Putamen (tissue), 1 donor: ENCODE results near the gene KHNYN.

ENCODE experiments used
- DNase-seq: peaks from one replicate; pipeline ENCODE4 v3.0.0-alpha.2; 2016; ENCODE audit warnings: low spot score

KHNYN gene

GRCh38 chr14:24422694-24423601 lies 6.8 kb upstream of the KHNYN start:
- no peak for DNase-seq

DNA sequence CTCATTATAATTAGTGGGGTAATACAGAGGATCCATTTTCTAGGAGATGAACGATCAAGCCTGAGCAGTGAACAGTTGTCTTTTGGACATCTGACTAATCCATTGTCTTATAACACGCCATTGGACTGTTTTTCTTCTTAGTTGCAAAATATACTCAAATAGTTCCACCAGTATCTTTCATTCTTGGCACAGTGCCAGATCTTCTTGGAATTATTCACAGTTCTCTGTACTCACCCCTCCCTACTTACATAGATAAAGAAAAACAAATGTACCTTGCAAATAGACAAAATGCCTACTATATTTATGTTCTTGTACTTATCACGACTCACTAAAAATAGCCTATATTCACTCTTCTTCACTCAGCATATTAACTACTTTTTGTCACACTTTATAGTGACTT lies 4.0 kb upstream of the KHNYN start:
- no peak for DNase-seq

- DNase-seq, result no peak
Observed at GRCh38 chr14:24426150-24426911, 3.4 kb upstream of the KHNYN start.

GRCh38 chr14:24426912-24427536 lies 2.7 kb upstream of the KHNYN start:
- no peak for DNase-seq

GRCh38 chr14:24427537-24428508 lies 1.9 kb upstream of the KHNYN start:
- DNase-seq, result no peak

- DNase-seq, result no peak
Observed at GRCh38 chr14:24428628-24429394, 943 bp upstream of the KHNYN start.

DNA sequence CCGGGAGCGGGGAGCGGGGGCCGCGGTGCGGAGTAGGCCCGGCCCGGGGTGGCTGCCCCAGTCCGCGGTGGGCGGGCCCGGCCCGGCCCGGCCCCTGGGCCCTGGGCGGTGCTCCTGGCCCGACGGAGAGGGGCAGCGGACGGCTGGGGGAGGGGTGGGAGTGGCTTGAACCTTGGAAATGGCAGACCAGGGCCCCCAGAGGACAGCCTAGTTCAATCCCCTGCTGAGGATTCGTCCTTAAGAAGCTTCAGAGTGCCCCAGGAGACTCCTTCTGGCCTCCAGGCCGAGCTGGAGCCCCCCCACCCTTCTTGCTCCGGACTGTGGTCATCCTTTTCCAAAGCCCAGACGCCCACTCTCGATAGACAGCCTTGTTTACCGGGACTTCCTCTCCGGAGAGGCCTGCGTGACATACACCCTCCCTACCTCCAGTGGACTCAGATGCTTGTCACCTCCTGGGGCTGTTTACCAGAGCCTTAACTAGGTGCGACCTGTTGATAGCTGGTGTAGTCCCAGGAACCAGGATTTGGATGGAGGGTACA lies 458 bp downstream of the KHNYN start:
- peak; percentile 53 for DNase-seq

- DNase-seq, result no peak
Observed at GRCh38 chr14:24430682-24431568, 1.2 kb downstream of the KHNYN start.

- peak; percentile 72 for DNase-seq
Observed at GRCh38 chr14:24431569-24432258, 2.0 kb downstream of the KHNYN start.

DNA sequence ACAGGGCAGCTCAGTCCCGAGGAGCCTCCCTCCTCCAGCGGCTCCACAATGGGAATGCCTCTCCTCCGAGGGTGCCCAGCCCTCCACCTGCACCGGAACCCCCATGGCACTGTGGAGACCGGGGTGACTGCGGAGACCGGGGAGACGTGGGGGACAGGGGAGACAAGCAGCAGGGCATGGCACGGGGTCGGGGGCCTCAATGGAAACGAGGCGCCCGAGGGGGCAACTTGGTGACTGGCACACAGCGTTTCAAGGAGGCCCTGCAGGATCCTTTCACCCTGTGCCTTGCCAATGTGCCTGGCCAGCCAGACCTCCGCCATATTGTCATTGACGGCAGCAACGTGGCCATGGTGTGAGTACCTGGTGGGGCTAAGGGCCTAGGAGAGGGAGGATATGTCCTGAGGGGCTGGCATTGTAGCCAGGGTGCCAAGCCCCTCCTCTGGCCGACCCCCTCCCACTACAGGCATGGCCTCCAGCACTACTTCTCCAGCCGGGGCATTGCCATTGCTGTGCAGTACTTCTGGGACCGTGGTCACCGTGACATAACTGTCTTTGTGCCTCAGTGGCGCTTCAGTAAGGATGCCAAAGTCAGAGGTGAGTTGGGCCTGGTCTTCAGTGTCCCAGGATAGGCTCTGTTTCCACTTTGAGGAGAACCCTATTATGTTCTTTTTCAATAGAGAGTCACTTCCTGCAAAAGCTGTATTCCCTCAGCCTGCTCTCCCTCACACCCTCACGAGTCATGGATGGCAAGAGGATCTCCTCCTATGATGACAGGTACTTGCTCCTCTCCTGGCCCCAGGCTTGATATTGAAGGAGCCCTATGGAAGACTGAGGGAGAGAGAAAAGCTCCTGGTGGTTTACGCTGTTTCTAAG lies 2.7 kb downstream of the KHNYN start:
- no peak for DNase-seq

DNA sequence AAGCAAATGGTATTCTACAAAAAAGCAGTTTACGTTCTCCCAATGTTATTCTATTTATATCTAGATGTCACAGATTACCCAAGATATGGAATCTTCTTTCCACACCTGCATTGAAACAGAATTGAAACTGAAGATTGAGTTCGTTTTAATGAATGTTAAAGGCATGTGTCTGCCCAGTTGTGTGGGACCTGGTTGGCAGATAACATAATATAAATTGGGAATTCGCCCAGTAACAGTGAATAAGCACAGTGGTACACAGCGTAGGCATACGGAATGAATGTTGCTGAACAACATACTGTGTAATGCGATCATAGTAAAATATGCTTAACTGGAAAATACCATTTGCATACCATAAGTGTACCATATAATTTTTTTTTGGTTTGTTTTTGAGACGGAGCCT lies 4.3 kb downstream of the KHNYN start:
- no peak for DNase-seq

DNA sequence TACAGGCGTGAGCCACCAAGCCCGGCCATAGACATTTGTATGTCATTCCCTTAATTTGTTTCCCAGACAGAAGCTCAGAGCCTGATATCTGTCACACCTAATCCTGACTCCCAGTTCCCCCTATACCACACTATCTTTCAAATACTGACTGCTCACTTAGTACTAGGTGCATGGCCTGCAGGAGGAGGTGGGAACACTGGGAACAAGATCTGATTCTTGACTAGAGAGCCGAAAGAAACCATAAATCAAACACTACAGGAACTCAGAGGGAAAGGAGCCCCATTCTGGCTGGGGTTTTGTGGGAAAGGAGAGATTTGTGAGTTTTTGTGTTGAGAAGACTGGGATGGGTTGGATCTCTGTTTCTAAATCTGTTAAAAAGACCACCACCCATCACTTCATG lies 4.9 kb downstream of the KHNYN start:
- no peak for DNase-seq

- no peak for DNase-seq
Observed at GRCh38 chr14:24435192-24435810, 5.5 kb downstream of the KHNYN start.

- no peak for DNase-seq
Observed at GRCh38 chr14:24435998-24436354, 6.2 kb downstream of the KHNYN start.

DNA sequence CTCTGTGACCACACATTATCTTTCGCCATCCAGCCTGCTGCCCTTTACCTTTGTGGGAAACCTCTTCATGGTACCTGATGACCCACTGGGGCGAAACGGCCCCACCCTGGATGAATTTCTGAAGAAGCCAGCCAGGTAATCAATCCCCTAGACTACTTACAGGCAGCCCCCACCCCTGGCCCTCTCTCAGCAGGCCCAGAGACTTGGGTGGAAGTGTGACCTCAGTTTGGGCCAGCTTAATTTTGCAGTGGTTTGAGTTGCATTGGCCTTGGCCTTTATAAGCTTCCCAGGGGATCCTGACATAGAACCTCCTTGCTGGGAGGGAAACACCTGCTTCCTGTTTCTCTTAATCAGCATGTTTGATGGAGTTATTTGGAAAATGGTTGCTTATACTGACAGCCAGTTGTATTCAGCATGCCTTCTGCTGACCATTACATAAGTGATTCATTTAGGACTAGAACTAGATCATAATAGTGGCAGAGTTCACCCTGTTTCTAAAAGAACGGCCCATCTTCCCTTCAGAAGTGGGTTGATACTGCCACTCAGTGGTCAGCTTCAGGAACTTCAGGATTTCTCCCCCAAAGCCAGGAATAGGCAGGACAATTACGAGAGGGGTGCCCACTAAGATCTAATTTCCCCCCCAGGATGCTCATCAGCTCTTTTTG lies 6.7 kb downstream of the KHNYN start:
- DNase-seq, result peak; percentile 67

DNA sequence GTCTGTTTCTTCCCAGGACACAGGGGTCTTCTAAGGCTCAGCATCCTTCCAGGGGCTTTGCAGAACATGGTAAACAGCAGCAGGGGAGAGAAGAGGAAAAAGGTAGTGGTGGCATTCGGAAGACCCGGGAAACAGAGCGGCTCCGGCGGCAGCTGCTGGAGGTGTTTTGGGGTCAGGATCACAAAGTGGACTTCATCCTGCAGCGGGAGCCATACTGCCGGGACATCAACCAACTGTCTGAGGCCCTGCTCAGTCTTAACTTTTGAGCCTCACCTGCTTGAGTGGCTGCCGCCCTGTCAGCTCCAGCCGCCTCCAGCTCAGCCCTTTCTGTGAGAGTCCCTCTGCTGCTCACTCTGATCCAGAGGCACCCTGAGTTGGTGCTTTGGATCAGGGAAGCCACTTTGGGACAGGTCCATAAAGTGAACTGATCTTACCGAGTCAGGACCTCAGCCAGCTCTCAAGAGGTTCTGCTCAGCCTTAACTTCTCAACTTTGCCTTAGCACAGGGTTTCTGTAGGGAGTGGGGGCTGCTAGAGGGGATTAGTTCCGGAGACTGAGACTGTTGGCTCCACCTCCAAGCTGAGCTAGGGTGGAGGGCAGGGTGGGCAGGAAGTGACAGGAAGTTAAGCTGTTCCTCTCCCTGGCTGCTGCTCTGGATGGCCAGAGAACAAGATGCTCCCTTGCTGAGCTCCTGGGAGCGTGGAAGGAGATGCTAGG lies 7.4 kb downstream of the KHNYN start:
- DNase-seq, result no peak
